Cardiac fibroblast (primary cell): ENCODE measurements around the gene BLOC1S6.
"Not testable (repeated sequence)": the region's sequence is repeated elsewhere in the genome, so short reads cannot be mapped to it uniquely, and the experiment has no call there.

ENCODE experiments used
- DNase-seq, 2 donors: peaks; one replicate each; pipeline versions ENCODE4 v3.0.0 to v3.0.0-alpha.2; 2010; ENCODE audit warnings: low read depth in 2 of 2
- H3K4me3 ChIP-seq, 2 donors: replicated peaks in 1 of 2; 1 replicate in 1 of 2; 2 replicates in 1 of 2; pipeline ENCODE4 v1.5.1; 2011; ENCODE audit warnings: low read depth in 2 of 2, low read length in 2 of 2, mild to moderate bottlenecking in 2 of 2, moderate library complexity in 1 of 2
- CTCF ChIP-seq: IDR thresholded peaks from one replicate; pipeline ENCODE4 v1.5.1; 2011; ENCODE audit warnings: low read depth, mild to moderate bottlenecking, low read length, inconsistent platforms

Gene BLOC1S6

GRCh38 chr15:45646220-45646619 is 59.0 kb downstream of the BLOC1S6 start:
- DNase-seq, result peak; percentile 61 to 78
- H3K4me3 ChIP-seq, result peak overlapping the region in 1 of 2 donors; percentile 18
- no peak for TF ChIP-seq CTCF

- TF ChIP-seq CTCF, result no peak
- DNase-seq, result no peak
- no peak overlapping the region for H3K4me3 ChIP-seq
Observed at GRCh38 chr15:45647828-45648227, 60.6 kb downstream of the BLOC1S6 start.

GRCh38 chr15:45648521-45649200 is 61.5 kb downstream of the BLOC1S6 start:
- DNase-seq, result peak; percentile 54 to 87
- no peak for TF ChIP-seq CTCF
- H3K4me3 ChIP-seq, result no peak overlapping the region

GRCh38 chr15:45650007-45650406 is 62.8 kb downstream of the BLOC1S6 start:
- not testable (repeated sequence) for H3K4me3 ChIP-seq, DNase-seq

GRCh38 chr15:45650889-45651525 is 63.8 kb downstream of the BLOC1S6 start:
- DNase-seq, result no peak
- no peak for TF ChIP-seq CTCF
- no peak overlapping the region for H3K4me3 ChIP-seq

GRCh38 chr15:45653702-45654424 is 66.7 kb downstream of the BLOC1S6 start:
- TF ChIP-seq CTCF, result no peak
- no peak overlapping the region for H3K4me3 ChIP-seq
- peak; percentile 46 to 70 for DNase-seq

GRCh38 chr15:45654749-45655148 is 67.6 kb downstream of the BLOC1S6 start:
- no peak overlapping the region for H3K4me3 ChIP-seq
- no peak for DNase-seq
- TF ChIP-seq CTCF, result no peak
